Measurements from ENCODE around the gene HOXD3.
A peak's percentile ranks its signal among the peaks of the same experiment; 100 is the strongest.

HOXD3 gene

GRCh38 chr2:176177580-176178037, 20.5 kb downstream of the HOXD3 start:
- ChIA-PET CTCF (interaction anchor here (0.7 to 1.2 kb wide), 2 partner anchors 37 to 405 kb away, joined by 4 to 5 read pairs; no protein-coding TSS in a partner anchor), POLR2A (ENCODE audit: low non-redundant PET) (no interaction called here)
- H3K27ac ChIP-seq: peak overlapping the region; percentile 89
- DNase-seq (ENCODE audit: low spot score): no peak
- TF ChIP-seq CTCF (conservative IDR thresholded peaks at IDR 0.05; ENCODE audit: low read depth): no peak

GRCh38 chr2:176178038-176178756, 21.1 kb downstream of the HOXD3 start:
- peak overlapping the region; percentile 89 for H3K27ac ChIP-seq
- no peak for TF ChIP-seq CTCF (conservative IDR thresholded peaks at IDR 0.05; ENCODE audit: low read depth)
- ChIA-PET CTCF (interaction anchor here (0.7 to 1.1 kb wide), 2 partner anchors 376 to 405 kb away, joined by 4 read pairs; no protein-coding TSS in a partner anchor), POLR2A (ENCODE audit: low non-redundant PET) (no interaction called here)
- DNase-seq (ENCODE audit: low spot score): peak; percentile 67

- H3K27ac ChIP-seq: peak overlapping the region; percentile 89
- no peak for TF ChIP-seq CTCF (conservative IDR thresholded peaks at IDR 0.05; ENCODE audit: low read depth)
- ChIA-PET CTCF (interaction anchor here (0.9 to 1.1 kb wide), 2 partner anchors 376 to 459 kb away, joined by 4 read pairs; no protein-coding TSS in a partner anchor), POLR2A (ENCODE audit: low non-redundant PET) (no interaction called here)
- peak; percentile 21 for DNase-seq (ENCODE audit: low spot score)
Observed at GRCh38 chr2:176178757-176179295, 21.7 kb downstream of the HOXD3 start.

GRCh38 chr2:176181551-176181950, 24.4 kb downstream of the HOXD3 start:
- ChIA-PET CTCF (no interaction called here), POLR2A (ENCODE audit: low non-redundant PET) (no interaction called here)
- TF ChIP-seq CTCF (conservative IDR thresholded peaks at IDR 0.05; ENCODE audit: low read depth): no peak
- H3K27ac ChIP-seq: no peak overlapping the region
- no peak for DNase-seq (ENCODE audit: low spot score)

- no peak for DNase-seq (ENCODE audit: low spot score)
- no peak overlapping the region for H3K27ac ChIP-seq
- TF ChIP-seq CTCF (conservative IDR thresholded peaks at IDR 0.05; ENCODE audit: low read depth): no peak
- ChIA-PET CTCF (interaction anchor here (0.6 kb wide), 1 partner anchor 515 kb away, joined by 3 read pairs; no protein-coding TSS in a partner anchor), POLR2A (ENCODE audit: low non-redundant PET) (no interaction called here)
Observed at GRCh38 chr2:176182671-176183070, 25.6 kb downstream of the HOXD3 start.

GRCh38 chr2:176184749-176185148, 27.6 kb downstream of the HOXD3 start:
- H3K27ac ChIP-seq: no peak overlapping the region
- POLR2A ChIA-PET (ENCODE audit: low non-redundant PET): no interaction called here
- TF ChIP-seq CTCF (conservative IDR thresholded peaks at IDR 0.05; ENCODE audit: low read depth): no peak
- DNase-seq (ENCODE audit: low spot score): no peak
- CTCF ChIA-PET: interaction anchor here (0.6 kb wide), 1 partner anchor 381 kb away, joined by 3 read pairs; no protein-coding TSS in a partner anchor

All from RWPE1 (cell line).